HG02884 (cell line): ENCODE data around the gene TIMD4.
A peak's percentile ranks its signal among the peaks of the same experiment; 100 is the strongest.
"Not testable (repeated sequence)": the region's sequence is repeated elsewhere in the genome, so short reads cannot be mapped to it uniquely, and the experiment has no call there.

Experiments
- ATAC-seq: cut with Tn5 transposase; IDR thresholded peaks from one replicate; pipeline ENCODE4 v1.9.1; 2021; ENCODE audit warnings: mild to moderate bottlenecking, moderate library complexity; ENCODE audit not compliant: unreplicated experiment

Gene TIMD4

GRCh38 chr5:156963125-156963524, at the start of gene TIMD4:
Gene TIMD4, minus strand, starts transcription at chr5:156963226. Its CDS starts 28 bp downstream, at chr5:156963198.
- ATAC-seq, result no peak

DNA sequence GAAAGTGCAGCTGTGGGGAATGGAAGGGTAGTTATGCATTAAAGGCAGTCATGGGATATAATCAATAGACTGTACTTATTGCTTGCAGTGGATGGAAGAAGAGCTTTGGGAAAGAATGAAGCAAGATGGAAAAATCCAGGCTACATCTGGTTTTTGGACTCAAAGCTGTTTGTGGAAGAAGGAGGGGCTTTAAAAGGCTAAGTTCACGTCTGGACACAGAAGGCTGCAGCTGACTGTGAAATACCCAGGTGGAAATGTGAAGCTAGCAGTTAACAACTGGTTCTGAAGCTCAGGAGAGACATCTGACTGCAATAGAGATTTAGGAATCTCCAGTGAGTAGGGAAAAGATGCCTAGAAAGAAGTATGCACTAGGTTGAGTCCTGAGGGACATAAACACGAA, 43.2 kb upstream of the TIMD4 start:
- ATAC-seq, result no peak

DNA sequence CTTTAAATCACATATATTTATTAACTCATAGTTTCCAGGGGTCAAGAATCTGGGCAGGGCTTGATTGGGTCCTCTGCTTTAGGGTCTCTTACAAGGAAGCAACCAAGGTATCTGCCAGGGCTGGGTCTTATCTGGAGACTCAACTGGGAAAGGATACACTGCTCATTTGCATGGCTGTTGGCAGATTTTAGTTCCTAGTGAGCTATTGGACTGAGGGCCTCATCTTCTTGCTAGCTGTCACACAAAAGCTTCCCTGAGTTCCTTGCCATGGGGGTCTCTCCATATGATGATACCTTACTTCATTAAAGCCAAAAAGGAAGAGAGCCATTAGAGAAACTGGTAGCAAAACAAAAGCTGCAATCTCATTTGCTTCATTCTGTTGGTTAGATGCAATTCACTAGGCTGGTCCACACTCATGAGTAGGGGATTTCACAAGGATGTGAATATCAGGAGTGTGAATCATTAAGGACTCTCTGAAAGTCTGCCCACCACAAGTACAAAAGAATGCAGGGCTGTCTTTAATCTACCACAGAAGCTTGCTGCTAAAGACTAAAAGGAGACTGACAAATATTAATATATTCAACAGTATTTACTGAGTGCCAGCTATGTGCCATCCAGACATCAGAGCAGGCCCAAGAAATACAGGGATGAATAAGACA, 42.0 kb upstream of the TIMD4 start:
- ATAC-seq, result peak; percentile 60

DNA sequence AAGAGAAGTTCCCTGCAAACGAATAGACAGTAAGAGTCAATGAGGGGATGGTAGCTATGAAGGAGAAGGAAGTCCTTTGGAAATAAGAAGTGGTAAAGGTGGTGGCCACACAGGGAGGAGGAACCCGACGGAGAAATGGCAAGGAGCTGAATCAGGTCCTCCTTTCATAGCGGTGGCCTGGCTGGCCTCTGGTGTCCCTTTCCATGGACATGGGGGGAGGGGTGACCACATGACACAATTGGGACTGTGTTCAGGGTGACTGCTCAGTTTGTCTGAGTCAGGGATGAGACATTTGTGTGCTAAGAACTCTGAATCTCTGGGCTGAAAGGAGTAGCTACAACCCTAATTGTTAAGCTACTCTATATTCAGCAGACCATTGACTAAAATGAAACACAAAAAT, 28.7 kb upstream of the TIMD4 start:
- ATAC-seq, result no peak

GRCh38 chr5:156984064-156984463, 21.0 kb upstream of the TIMD4 start:
- ATAC-seq, result no peak

- ATAC-seq, result no peak
These were observed 18.5 kb upstream of the TIMD4 start for GRCh38 chr5:156981481-156981880.

DNA sequence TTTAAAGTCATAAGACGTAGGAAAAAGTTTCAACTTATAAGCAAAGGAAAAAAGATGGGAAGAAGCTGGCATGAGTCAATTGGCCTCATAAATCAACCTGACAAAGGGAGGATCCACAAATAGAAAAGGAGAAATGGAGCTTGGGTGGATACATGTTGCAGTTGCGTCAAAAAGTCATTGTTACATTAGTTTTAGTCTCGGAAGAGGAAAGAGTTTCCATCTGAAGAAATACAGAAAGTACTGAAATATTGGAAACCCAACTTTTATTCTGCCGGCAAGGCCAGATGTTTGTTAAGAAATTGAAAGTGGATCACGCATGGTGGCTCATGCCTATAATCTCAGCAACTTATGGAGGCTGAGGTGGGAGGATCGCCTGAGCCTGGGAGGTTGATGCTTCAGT, 11.3 kb upstream of the TIMD4 start:
- no peak for ATAC-seq

DNA sequence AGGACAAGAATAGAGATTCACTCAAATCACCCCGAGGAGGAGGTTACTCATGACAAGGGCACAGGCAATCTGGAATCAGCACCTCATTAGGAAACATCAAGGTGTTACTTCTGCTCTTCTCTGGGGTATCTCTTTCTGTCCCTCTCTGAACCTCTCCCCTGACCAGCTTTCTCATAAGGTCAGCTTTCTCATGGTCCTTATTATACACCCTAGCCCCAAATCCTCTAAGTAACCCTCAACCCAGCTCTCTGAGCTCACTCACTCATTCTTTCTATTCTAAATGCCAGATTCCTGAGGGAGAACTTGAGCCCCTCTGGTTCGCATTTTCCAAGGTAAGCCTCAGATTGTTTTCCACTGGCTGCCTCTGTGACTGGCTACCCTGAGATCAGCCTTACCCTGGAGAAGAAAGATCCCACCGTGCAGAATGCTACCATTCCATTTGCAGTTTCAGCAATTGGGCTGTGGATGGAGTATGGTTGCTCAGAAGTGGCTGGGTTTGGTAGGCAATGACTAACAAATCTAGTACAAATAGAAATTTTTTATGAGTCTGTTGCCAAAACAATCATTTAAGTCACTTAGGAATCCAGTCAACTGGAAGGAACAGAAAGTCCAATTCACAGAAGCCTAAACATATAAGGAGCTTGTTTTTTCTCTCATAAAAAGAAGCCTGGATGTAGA, 9.0 kb upstream of the TIMD4 start:
- no peak for ATAC-seq

DNA sequence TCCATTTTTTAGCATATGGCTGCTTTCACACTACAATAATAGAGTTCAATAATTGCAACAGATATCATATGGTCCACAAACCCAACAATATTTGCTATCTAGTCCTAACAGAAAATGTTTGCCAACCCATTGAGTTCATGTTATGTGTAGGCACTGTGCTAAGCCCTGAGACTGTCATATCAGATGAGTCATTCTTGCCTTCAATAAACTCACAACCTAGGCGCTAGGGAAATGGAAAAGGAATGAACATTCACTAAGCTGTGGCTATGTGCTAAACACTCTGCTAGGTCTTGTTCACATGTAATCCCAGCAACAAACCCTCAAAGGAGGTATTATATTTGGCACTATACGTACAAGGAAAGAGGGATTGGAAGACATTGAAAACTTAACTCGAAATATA, 8.4 kb upstream of the TIMD4 start:
- ATAC-seq, result no peak

DNA sequence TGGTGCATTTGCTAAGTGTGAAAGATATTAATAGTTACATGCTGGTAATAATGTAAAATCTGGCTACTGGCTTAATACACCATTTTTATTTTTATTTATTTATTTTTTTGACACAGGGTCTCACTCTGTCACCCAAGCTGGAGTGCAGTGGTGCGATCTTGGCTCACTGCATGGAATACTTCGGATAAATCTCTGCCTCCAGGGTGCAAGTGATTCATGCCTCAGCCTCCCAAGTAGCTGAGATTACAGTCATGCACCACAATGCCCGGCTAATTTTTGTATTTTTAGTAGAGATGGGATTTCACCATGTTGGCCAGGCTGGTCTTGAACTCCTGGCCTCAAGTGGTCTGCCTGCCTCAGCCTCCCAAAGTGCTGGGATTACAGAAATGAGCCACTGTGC, 4.4 kb upstream of the TIMD4 start:
- ATAC-seq, result not testable (repeated sequence)

- no peak for ATAC-seq
These were observed 6.7 kb downstream of the TIMD4 start for GRCh38 chr5:156956321-156956720.

DNA sequence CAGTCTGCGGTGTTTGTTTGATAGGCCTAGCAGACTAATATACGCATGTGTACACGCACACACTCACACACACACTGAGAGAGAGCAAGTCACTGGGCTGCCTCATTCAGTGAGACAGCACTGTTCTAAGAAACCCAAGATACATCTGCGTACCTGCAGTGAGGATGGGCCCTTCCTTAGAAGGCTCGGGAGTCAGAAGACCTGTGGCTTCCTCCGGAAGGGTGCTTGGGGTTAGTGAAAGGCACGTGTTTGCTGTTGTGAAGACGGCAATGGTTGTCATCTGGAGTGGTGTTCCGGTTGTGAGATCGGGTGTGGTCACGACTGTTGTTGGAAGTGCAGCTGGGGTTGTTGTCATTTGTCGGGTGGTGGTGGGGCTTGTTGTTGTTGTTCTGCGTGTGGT, 11.7 kb downstream of the TIMD4 start:
- ATAC-seq, result no peak

- ATAC-seq, result no peak
These were observed 12.3 kb downstream of the TIMD4 start for GRCh38 chr5:156950716-156951115.

- ATAC-seq, result no peak
These were observed 13.6 kb downstream of the TIMD4 start for GRCh38 chr5:156949424-156949823.

DNA sequence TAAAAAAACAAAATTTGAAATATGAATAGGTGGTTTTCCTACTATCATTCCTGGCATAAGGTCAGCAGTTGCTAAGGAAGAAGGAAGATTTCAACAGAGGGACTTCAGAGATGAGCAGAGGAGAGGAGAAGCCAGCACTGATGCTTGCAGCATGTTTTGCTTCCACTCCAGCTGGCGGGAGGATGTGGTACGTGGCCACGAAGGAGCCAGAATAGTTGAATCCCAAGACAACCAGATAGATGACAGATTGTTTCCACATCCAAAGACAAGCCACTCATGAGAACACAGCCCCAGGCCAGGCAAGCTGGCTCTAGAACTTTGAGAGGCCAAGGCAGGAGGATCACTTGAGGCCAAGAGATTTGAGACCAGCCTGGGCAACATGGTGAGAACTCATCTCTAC, 15.1 kb downstream of the TIMD4 start:
- ATAC-seq, result no peak

GRCh38 chr5:156942064-156942463, 21.0 kb downstream of the TIMD4 start:
- peak; percentile 99 for ATAC-seq

GRCh38 chr5:156940462-156940861, 22.6 kb downstream of the TIMD4 start:
- ATAC-seq, result not testable (repeated sequence)

GRCh38 chr5:156936972-156937371, 26.1 kb downstream of the TIMD4 start:
- no peak for ATAC-seq

DNA sequence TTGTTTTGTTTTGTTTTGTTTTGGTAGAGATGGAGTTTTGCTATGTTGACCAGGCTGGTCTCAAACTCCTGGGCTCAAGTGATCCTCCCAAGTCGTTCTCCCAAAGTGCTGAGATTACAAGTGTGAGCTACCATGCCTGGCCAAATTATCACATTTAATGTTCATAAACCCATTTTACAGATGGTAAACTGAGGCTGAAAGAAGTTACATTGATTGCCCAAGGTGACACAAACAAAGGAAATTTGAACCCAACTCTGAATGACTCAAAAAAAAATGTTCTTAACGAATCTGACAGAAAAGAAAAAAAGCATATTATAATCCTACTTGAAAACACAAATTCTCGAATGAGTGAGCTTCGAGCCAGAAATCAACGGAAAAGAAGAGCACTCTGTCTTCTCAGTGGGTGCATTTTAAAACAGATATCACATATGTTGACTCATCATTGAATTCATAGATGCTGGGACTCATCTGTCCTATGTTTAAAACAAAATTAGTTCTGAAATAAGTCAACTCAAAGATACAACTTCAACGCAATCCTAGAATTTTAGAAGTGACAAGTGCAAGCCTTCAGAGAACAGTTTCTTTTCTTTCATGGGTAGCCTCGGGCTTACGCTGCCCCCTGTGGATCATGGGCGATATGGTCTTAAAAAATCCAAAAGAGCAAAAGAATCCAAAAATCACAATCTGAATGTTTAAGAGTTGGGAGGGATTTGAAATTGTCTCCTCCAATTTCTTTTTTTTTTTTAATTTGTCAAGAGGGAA, 28.4 kb downstream of the TIMD4 start:
- ATAC-seq, result no peak

DNA sequence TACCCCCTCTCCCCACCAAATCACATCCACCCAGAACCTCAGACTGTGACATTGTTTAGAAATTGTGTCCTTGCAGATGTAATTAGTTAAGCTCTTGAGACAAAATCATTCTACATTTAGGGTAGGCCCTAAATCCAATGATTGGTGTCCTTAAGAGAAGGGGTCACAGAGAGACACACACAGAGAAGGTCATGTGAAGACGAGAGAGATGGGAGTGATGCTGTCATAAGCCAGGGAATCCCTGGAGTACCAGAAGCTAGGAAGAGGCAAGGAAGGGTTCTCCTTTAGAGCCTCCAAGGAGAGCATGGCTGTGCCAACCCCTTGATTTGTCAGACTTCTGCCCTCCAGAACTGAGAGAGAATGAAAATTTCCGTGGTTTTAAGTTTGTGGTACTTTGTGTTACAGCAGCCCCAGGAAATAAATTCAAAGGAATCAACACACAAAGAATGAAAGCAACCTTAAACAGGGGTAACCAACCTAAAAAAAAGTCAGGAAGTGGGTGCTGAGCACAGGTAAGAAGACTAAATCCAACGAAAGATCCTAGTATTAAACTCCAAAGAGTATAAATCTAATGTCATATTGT, 33.6 kb downstream of the TIMD4 start:
- no peak for ATAC-seq

- ATAC-seq, result no peak
These were observed 35.5 kb downstream of the TIMD4 start for GRCh38 chr5:156927545-156927944.

DNA sequence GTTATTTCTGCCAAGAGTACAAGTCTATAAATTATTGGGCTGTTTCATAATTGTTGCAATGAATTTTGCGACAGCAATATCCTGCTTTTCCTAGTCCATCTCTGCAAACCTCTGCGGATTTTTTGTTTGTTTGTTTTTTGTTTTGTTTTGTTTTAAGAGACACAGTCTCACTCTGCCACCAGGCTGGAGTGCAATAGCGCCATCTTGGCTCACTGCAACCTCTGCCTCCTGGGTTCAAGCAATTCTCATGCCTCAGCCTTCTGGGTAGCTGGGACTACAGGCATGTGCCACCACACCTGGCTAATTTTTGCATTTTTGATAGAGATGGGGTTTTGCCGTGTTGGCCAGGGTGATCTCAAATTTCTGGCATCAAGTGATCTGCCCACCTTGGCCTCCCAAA, 37.3 kb downstream of the TIMD4 start:
- not testable (repeated sequence) for ATAC-seq
